Ureter (tissue), 1 donor: ENCODE results near the gene RAD51B. TPM values are rescaled to one million over a fixed set of nuclear protein-coding genes. Genes with fewer than 3 reads are reported as not detected.

ENCODE experiments used
- DNase-seq: peaks from one replicate; pipeline ENCODE4 v3.0.0-alpha.2; 2020; ENCODE audit warnings: low spot score
- total RNA-seq: library from RNA; stranded (reverse); gene quantifications from one replicate; pipeline ENCODE4 v1.2.4, GENCODE V29; 2023
- donor health status: DM: yes; HTN: yes; CAD: no.

The RAD51B gene
- total RNA-seq, 1 donor from 2014 or later = 36.6 TPM

- no peak for DNase-seq
These were observed 751.6 kb downstream of the RAD51B start for GRCh38 chr14:68571114-68571591.

DNA sequence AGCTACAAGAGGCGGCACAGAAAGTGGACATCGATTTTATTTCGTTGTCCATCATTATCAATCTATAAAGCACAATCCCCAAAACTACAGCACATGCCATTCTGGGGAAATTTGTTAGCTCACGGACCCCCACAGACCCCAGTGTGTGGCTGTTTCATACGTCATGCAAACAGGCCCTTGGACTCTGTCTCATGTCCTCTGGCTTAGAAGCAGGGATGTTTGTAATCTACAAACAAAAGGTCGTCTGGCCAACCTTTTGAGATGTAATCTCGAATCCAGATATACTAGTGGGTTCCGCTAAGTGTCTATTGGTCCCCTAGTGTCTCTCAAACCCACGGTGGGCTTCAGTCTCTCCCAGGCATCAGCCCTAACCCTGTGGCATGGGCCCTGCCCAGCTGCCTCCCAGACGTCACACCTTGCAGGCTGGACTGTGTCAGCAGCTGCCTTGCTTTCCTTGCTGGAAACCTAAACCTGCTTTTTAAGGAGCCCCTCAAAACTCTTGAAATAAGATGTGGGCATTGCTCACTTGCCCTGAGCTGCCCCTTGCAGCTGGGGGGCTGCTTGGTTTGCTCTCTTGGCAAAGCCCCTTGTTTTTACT lies 752.4 kb downstream of the RAD51B start:
- DNase-seq = no peak

- DNase-seq = no peak
These were observed 753.5 kb downstream of the RAD51B start for GRCh38 chr14:68573126-68573525.

DNA sequence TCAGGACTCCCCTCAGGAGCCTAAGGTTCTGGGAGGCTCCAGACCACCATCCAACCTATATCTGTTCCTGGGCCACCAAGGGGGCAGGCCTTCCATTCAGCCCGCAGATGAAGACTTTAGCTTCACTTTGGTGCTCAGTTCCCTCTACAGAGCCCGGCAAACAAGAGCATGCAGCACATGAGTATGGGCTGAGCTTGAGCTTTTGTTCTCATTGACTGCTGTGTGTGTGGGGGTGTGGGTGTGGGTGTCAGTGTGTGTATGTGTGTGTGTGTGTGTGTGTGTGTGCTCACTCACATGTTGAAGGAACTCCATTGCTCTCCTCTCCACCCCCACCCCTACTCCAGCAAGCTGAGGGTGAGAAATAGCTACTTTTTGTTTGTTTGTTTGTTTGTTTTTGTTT lies 754.1 kb downstream of the RAD51B start:
- no peak for DNase-seq

GRCh38 chr14:68574461-68574860 lies 754.9 kb downstream of the RAD51B start:
- DNase-seq = no peak

- no peak for DNase-seq
These were observed 755.3 kb downstream of the RAD51B start for GRCh38 chr14:68574906-68575305.

DNA sequence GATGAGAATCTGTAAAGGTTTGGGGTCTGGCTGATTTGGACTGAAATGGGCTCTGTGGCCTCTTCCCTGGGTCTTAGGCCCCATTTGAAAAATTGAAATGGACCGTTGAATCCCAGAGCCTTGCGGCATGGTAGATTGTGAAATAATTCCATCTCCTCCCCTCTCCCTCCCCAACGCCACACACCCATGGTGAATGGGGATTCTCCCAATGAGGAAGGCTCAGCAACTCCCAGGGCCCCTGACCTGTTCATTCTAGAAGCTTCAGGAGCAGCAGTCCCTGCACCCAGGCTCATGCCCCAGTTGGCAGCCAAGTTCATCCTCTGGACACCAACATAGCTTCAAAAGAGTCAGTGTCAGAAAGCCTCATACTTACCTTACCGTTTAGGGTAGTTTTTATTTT lies 755.8 kb downstream of the RAD51B start:
- no peak for DNase-seq

DNA sequence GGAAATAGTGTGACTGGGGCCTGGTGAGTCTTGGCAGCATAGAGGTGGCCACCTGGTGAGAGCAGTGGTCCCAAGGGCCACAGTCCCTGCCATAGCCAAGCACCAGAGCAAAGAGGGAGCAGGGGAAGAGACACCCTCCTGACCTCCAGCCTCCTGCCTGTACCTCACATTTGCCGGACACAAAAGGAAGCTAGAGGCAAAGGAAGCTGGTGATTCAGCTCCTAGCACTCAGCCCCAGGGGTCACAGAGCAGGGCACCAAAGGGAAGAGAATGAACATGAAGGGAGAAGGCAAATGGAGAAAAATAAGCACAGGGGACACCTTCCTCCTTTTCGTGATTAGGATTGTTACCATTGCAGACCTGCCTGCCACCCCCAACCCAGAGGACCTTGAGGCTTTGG lies 756.5 kb downstream of the RAD51B start:
- DNase-seq = no peak

- no peak for DNase-seq
These were observed 757.1 kb downstream of the RAD51B start for GRCh38 chr14:68576496-68577244.

GRCh38 chr14:68577802-68578541 lies 758.4 kb downstream of the RAD51B start:
- peak; percentile 82 for DNase-seq

GRCh38 chr14:68578597-68578996 lies 759.0 kb downstream of the RAD51B start:
- no peak for DNase-seq

- DNase-seq = no peak
These were observed 760.6 kb downstream of the RAD51B start for GRCh38 chr14:68580096-68580645.

- DNase-seq = no peak
These were observed 761.1 kb downstream of the RAD51B start for GRCh38 chr14:68580671-68581070.

- DNase-seq = no peak
These were observed 764.1 kb downstream of the RAD51B start for GRCh38 chr14:68583548-68584280.

- no peak for DNase-seq
These were observed 765.2 kb downstream of the RAD51B start for GRCh38 chr14:68584786-68585185.

DNA sequence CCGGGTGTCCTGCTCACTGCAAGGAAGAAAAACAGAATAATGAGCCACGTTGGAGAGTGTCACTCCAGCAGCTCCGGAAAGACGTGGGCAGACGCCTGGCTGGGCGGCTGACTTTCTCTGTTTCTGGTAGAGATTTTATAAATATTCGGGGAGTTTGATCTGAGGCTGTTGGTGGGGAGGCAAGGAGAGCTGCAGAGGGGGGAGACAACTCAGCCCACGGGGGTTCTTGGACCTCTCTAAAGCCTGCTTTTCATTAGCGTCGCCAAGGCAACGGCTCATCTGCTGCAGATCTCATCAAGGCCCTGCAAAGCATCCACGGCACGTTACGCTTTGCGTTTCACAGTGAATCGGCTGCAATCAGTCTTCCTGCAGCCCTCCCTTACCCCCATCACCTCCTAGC lies 766.1 kb downstream of the RAD51B start:
- DNase-seq = no peak

- DNase-seq = no peak
These were observed 767.5 kb downstream of the RAD51B start for GRCh38 chr14:68586896-68587751.

- no peak for DNase-seq
These were observed 768.4 kb downstream of the RAD51B start for GRCh38 chr14:68587931-68588330.

DNA sequence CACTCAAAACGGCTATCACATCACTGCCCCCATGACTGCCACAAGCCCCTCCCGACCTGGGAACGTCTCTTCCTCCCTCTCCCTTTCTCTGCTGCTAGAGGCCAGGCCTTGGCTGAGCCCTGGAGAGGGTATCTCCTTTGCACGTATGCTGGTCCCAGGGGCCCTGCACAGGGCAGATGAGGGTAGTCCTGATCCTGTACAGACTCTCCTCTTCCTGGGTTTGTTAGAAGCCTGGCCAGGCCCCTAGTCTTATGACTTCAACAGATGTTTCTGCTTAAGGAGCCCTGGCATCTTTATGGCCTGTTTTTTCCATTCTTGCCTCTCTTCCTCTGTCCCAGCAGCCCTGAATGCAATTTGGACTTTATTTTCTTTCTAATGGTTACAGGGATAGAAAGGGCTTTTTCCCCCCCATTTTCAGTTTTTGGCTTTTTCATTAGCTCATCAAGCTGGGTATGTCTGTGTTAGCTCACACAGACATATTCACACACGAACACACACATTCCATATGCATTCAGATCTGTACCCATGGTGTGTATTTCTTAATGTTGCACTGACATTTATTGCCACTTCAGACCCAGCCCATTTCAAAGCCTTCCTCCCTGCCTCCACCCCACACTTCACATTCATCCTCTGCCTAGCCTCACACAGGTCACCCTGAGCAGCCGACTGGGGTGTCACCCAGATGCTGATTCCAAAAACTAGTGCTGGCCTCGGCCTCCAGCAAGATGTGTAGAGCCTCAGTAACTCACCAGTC lies 770.0 kb downstream of the RAD51B start:
- DNase-seq = peak; percentile 69

DNA sequence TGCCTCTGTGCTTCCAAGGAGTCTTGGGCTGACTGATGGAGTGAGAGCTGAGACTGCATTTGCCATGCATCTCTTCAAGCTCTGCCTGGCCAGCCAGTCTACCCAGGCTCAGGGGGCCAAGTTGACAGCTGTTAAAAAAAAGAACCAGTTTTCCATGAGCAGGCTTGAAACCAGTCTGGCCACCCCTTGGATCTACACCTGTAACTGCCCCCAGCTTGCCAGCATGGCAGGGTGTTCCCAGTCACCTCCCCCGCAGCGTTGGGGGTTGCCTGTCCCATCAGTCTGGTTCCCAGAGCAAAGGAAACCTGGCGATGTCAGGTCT lies 770.6 kb downstream of the RAD51B start:
- DNase-seq = no peak
